ENCODE data around the gene LRIT2. TPM values are rescaled to one million over a fixed set of nuclear protein-coding genes. Genes with fewer than 3 reads are reported as not detected.
"Not testable (repeated sequence)": the region's sequence is repeated elsewhere in the genome, so short reads cannot be mapped to it uniquely, and the experiment has no call there.

The LRIT2 gene
- total and polyA plus RNA-seq, 8 donors: not detected

GRCh38 chr10:84172467-84173356 is 52.6 kb downstream of the LRIT2 start:
- no peak for FAIRE-seq

GRCh38 chr10:84171700-84172466 is 53.5 kb downstream of the LRIT2 start:
- H3K9me3 ChIP-seq; H3K27me3 ChIP-seq; DNase-seq; H3K4me3 ChIP-seq; intact Hi-C loops (cut with DNase I); ATAC-seq; H3K36me3 ChIP-seq; FAIRE-seq; H3K4me1 ChIP-seq: not testable (repeated sequence)
- H3K27ac ChIP-seq: peak overlapping the region in 1 of 4 donors; percentile 40
- 76 to 86% methylated on average over 20 of the region's 21 CpGs for WGBS, 2 donors

More at GRCh38 chr10:84172467-84173356, 52.6 kb downstream of the LRIT2 start:
- intact Hi-C loops (cut with DNase I): no loop called here
- Histone ChIP-seq H3K4me1 (no peaks in the 10 kb centered on the region), H3K4me3 (no peak overlapping the region), H3K36me3 (no peaks in the 10 kb centered on the region), H3K27ac (peak overlapping the region in 1 of 4 donors; percentile 40), H3K9me3 (no peaks in the 10 kb centered on the region), H3K27me3 (no peaks in the 10 kb centered on the region)
- no peak for ATAC-seq
- no peak for TF ChIP-seq CTCF (IDR thresholded peaks at IDR 0.05)
- 76 to 91% methylated on average over 9 of the region's 9 CpGs for WGBS, 2 donors
- no peak for DNase-seq

GRCh38 chr10:84171237-84171636 is 54.1 kb downstream of the LRIT2 start:
- FAIRE-seq; H3K27me3 ChIP-seq; H3K4me3 ChIP-seq; H3K4me1 ChIP-seq; H3K36me3 ChIP-seq; ATAC-seq; intact Hi-C loops (cut with DNase I); H3K27ac ChIP-seq; H3K9me3 ChIP-seq; DNase-seq: not testable (repeated sequence)
- WGBS, 2 donors: 81 to 85% methylated on average over 2 of the region's 2 CpGs

Other genes with a start within 250 kb of the LRIT2 start
- 10 to 100 TPM; 31.5 to 57.8 (median 49.5) TPM for gene GHITM, start 86.0 kb downstream of the LRIT2 start, total RNA-seq
- gene GHITM, start 86.0 kb downstream of the LRIT2 start, polyA plus RNA-seq: 10 to 100 TPM; 31.1 to 68.5 TPM
- gene GPR15LG, start 51.7 kb downstream of the LRIT2 start, total RNA-seq: under 1 TPM in 1 of 6 donors, not detected in 5; 0.32 TPM
- under 1 TPM; 0.09 to 0.23 TPM for gene GPR15LG, start 51.7 kb downstream of the LRIT2 start, polyA plus RNA-seq
- gene CDHR1, start 31.0 kb downstream of the LRIT2 start, total RNA-seq: under 1 TPM in 5 of 6 donors, not detected in 1; 0.03 to 0.50 (median 0.32) TPM
- gene CDHR1, start 31.0 kb downstream of the LRIT2 start, polyA plus RNA-seq: under 1 TPM; 0.72 to 0.77 TPM
- not detected for gene LRIT1, start 16.0 kb upstream of the LRIT2 start, total RNA-seq
- not detected for gene LRIT1, start 16.0 kb upstream of the LRIT2 start, polyA plus RNA-seq
- not detected for gene RGR, start 19.5 kb upstream of the LRIT2 start, total RNA-seq
- not detected for gene RGR, start 19.5 kb upstream of the LRIT2 start, polyA plus RNA-seq
- 10 to 100 TPM; 17.5 to 25.6 (median 22.5) TPM for gene CCSER2, start 103.0 kb upstream of the LRIT2 start, total RNA-seq
- 1 to 10 TPM; 3.5 to 6.0 TPM for gene CCSER2, start 103.0 kb upstream of the LRIT2 start, polyA plus RNA-seq